ENCODE results near the gene HLA-F. TPM values are rescaled to one million over a fixed set of nuclear protein-coding genes. Genes with fewer than 3 reads are reported as not detected.
A peak's percentile ranks its signal among the peaks of the same experiment; 100 is the strongest.

HLA-F gene
- total and polyA plus RNA-seq, 12 donors: 24.0 to 191 (median 31.9) TPM

GRCh38 chr6:29681811-29682210 lies 41.4 kb upstream of the HLA-F start:
- ATAC-seq: no peak
- WGBS, 2 donors: 85 to 91% methylated on average over 8 of the region's 8 CpGs
- intact Hi-C loops (cut with DNase I): no loop called here

GRCh38 chr6:29685718-29686326 lies 37.4 kb upstream of the HLA-F start:
- no peaks in the 10 kb centered on the region for H3K36me3 ChIP-seq
- intact Hi-C loops (cut with DNase I): loop anchor here in 3 of 10 donors (2.0 to 5.0 kb wide), 2 partner anchors 34 to 35 kb away; no protein-coding TSS in a partner anchor
- ATAC-seq (peak in 6 of 8 donors; percentile 58 to 81 (median 74)), DNase-seq (peak; percentile 16 to 54)
- no peak overlapping the region for H3K4me3 ChIP-seq
- peaks cover 0 to 12% (median 0%) of the 10 kb centered on the region in 7 donors for H3K27me3 ChIP-seq
- H3K27ac ChIP-seq: no peak overlapping the region
- no peaks in the 10 kb centered on the region for H3K4me1 ChIP-seq
- H3K9me3 ChIP-seq: peaks cover 0 to 2% (median 0%) of the 10 kb centered on the region in 11 donors
- WGBS, 2 donors: 47 to 50% methylated on average over 15 of the region's 15 CpGs
- peak in 7 of 9 donors; percentile 20 to 51 (median 41) for TF ChIP-seq CTCF (IDR thresholded peaks at IDR 0.05)

More at GRCh38 chr6:29681811-29682210, 41.4 kb upstream of the HLA-F start:
- DNase-seq: no peak
- H3K27ac ChIP-seq: no peak overlapping the region
- peaks cover 0 to 14% (median 0%) of the 10 kb centered on the region in 7 donors for H3K27me3 ChIP-seq
- H3K4me3 ChIP-seq: no peak overlapping the region
- no peaks in the 10 kb centered on the region for H3K36me3 ChIP-seq
- peaks cover 0 to 6% (median 0%) of the 10 kb centered on the region in 9 donors for H3K4me1 ChIP-seq
- TF ChIP-seq CTCF (IDR thresholded peaks at IDR 0.05): no peak
- H3K9me3 ChIP-seq: peaks cover 0 to 2% (median 0%) of the 10 kb centered on the region in 11 donors

- ATAC-seq: no peak
- 62 to 72% methylated on average over 3 of the region's 3 CpGs for WGBS, 2 donors
- Histone ChIP-seq H3K27ac (no peak overlapping the region), H3K4me1 (peaks cover 0 to 3% (median 0%) of the 10 kb centered on the region in 9 donors), H3K4me3 (no peak overlapping the region), H3K27me3 (no peaks in the 10 kb centered on the region), H3K9me3 (peaks cover 0 to 19% (median 0%) of the 10 kb centered on the region in 11 donors), H3K36me3 (no peaks in the 10 kb centered on the region)
- intact Hi-C loops (cut with DNase I): loop anchor here in 2 of 10 donors (5.0 kb wide), 2 partner anchors 42 to 47 kb away; no protein-coding TSS in a partner anchor
- TF ChIP-seq CTCF (IDR thresholded peaks at IDR 0.05): no peak
- DNase-seq: no peak
These were observed 28.6 kb upstream of the HLA-F start for GRCh38 chr6:29694637-29695036.

GRCh38 chr6:29696147-29697125 lies 26.8 kb upstream of the HLA-F start:
- H3K9me3 ChIP-seq: peaks cover 0 to 19% (median 0%) of the 10 kb centered on the region in 11 donors
- peaks cover 0 to 6% (median 0%) of the 10 kb centered on the region in 7 donors for H3K27me3 ChIP-seq
- ATAC-seq (peak in 5 of 8 donors; percentile 47 to 70 (median 58)), DNase-seq (no peak)
- WGBS, 2 donors: 56 to 63% methylated on average over 10 of the region's 10 CpGs
- H3K36me3 ChIP-seq: no peaks in the 10 kb centered on the region
- H3K4me1 ChIP-seq: peaks cover 0 to 3% (median 0%) of the 10 kb centered on the region in 9 donors
- H3K4me3 ChIP-seq: no peak overlapping the region
- H3K27ac ChIP-seq: no peak overlapping the region
- intact Hi-C loops (cut with DNase I): loop anchor here in 3 of 10 donors (2.0 to 5.0 kb wide), 3 partner anchors 44 to 49 kb away; no protein-coding TSS in a partner anchor
- peak; percentile 15 to 62 (median 47) for TF ChIP-seq CTCF (IDR thresholded peaks at IDR 0.05)
